Activated T-cell treated with anti-CD3 and anti-CD28 coated beads, Interleukin-2, amount 50 U/mL, for 4 hours (primary cell): ENCODE measurements around the gene ENHO. TPM values are rescaled to one million over a fixed set of nuclear protein-coding genes. Genes with fewer than 3 reads are reported as not detected.

Source experiments
- ATAC-seq, 2 donors: fragments of 200-7000 bp; cut with Tn5 transposase; one replicate each; pipeline ENCODE4 v1.10.0; 2021
- DNase-seq: peaks from one replicate; pipeline ENCODE4 v3.0.0-alpha.2; 2020
- H3K27me3 Mint-ChIP-seq: one replicate; pipeline ENCODE4 v1.8.0; 2021; ENCODE audit warnings: low read depth, mixed read lengths
- H3K36me3 Mint-ChIP-seq: one replicate; pipeline ENCODE4 v1.8.0; 2022; ENCODE audit warnings: mixed read lengths; ENCODE audit not compliant: insufficient read depth
- H3K4me1 Mint-ChIP-seq: one replicate; pipeline ENCODE4 v1.8.0; 2021; ENCODE audit warnings: low read depth, mixed read lengths
- H3K4me3 Mint-ChIP-seq: one replicate; pipeline ENCODE4 v1.8.0; 2021; ENCODE audit warnings: mild to moderate bottlenecking, moderate library complexity, mixed read lengths
- H3K9me3 Mint-ChIP-seq: one replicate; pipeline ENCODE4 v1.8.0; 2021; ENCODE audit warnings: mixed read lengths
- total RNA-seq, 3 donors: library from RNA; stranded (reverse); gene quantifications; one replicate each; pipeline ENCODE4 v1.2.1, GENCODE V29; 2021

Gene ENHO
- total RNA-seq, 3 donors from 2014 or later, result not detected

DNA sequence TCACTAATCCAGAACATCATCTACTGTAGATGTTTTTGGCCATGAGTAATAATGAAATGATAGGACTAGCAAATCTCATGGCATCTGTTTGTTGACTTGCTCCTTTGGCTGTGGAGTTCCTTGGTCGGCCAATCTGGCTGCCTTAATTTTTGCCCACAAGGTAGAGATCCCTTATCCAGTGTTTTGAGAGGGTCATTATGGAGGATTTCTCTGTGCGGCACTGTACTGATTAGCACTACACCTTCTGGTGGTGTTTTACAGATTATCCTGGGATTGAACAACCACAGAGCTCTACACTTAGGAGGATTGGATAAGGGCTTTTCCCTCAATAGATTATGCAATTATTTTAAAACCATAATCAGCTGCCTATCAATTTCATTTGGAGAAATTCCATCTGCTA, 3.2 kb upstream of the ENHO start:
- Mint-ChIP-seq H3K4me3 (no peak overlapping the region), H3K9me3 (no peaks in the 10 kb centered on the region), H3K36me3 (no peaks in the 10 kb centered on the region), H3K4me1 (peaks cover 12% of the 10 kb centered on the region), H3K27me3 (peaks cover 12% of the 10 kb centered on the region)
- DNase-seq, result no peak
- ATAC-seq, result no peak

DNA sequence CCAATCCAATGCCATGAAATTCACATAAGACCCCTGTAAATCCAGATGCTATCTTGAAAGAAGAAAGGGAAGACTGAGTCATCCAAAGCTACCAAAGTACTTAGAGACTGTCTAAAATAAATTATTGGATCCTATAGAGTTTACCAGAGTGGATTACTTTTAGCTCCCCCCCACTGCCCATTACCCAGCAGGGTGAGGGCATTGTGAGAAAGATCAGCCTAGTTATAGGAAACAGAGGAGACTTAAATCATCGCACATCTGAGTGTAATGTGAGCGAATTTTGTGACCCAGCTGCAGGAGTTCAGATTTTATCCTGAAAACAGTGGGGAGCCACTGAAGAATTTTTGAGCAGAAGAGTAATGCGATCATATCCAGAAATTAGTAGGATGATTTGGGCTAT, 1.6 kb upstream of the ENHO start:
- Mint-ChIP-seq H3K4me1 (peaks cover 12% of the 10 kb centered on the region), H3K9me3 (no peaks in the 10 kb centered on the region), H3K36me3 (no peaks in the 10 kb centered on the region), H3K27me3 (peaks cover 2% of the 10 kb centered on the region), H3K4me3 (no peak overlapping the region)
- ATAC-seq (no peak), DNase-seq (no peak)

DNA sequence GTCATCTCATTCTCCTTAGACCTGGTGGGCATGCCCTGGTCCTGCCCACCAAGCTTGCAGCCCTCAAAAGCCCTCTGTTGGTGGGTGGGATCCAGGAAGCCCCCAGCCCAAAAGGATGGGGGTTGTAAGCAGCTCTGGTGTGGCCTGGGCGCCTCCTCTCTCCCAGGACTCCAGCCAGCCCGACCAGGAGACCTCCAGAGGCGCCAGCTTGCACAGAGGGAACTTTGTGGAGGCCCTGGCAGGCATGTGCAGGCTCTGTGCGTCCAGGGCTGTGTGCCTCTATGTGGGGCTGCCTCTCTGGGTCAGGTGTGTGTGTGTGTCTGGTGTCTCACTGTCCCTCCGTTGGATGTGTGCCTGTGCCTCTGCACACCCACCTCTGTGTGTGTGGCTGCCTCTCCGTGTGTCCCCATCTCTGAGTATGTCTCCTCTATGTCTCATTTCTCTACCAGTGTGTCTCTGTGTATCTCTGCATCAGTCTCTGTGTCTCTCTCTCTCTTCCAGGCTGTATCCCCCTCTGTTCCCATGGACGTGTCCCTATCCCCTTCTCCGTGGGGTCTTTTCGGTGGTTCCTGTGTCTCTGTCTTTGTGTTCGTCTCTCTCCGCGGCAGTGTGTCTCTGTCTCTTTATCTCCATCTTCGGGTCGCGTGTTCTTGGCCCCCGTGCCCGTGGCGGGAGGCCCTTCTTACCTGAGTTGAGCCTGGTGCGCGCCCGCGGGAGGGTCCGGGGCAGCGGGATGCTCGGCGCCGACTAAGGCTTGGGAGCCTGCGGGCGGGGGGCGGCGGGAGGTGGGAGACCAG, 501 bp downstream of the ENHO start:
- DNase-seq (no peak), ATAC-seq (no peak)
- Mint-ChIP-seq H3K4me1 (peaks cover 12% of the 10 kb centered on the region), H3K4me3 (peak overlapping the region; percentile 77), H3K9me3 (no peaks in the 10 kb centered on the region), H3K27me3 (peaks cover 2% of the 10 kb centered on the region), H3K36me3 (no peaks in the 10 kb centered on the region)

DNA sequence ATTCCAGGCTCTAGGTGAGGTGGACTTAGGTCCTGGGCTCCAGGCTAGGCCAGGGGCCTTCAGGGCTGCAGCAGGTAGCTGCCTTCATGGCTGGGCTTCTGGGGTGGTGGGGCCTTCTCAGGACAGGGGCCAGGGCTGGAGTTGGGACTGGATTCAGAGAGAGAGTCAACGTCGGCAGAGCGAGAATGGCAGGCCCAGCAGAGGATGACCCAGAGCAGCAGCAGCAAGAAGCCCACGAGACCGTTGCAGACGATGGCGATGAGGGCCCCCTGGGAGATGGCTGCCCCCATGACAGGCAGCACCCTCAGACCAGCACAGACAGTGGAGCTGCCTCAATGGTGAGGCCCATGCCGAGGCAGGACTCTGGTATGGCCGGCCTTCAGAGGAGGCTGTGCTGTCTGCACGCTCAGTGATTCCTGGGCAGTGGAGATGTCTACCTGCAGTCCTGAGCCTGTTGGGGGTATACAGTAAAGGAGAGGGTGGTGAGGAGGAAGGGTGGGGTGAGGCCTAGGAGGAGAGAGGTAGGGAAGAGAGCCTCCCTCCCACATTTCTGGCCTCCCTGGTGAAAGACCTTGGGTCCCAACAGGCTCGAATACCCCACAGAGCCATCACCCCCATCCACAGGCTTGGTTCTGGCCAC, 1.3 kb downstream of the ENHO start:
- H3K9me3 Mint-ChIP-seq, result no peaks in the 10 kb centered on the region
- no peak for ATAC-seq
- H3K4me3 Mint-ChIP-seq, result no peak overlapping the region
- no peaks in the 10 kb centered on the region for H3K36me3 Mint-ChIP-seq
- H3K27me3 Mint-ChIP-seq, result peaks cover 2% of the 10 kb centered on the region
- H3K4me1 Mint-ChIP-seq, result peaks cover 12% of the 10 kb centered on the region
- no peak for DNase-seq

DNA sequence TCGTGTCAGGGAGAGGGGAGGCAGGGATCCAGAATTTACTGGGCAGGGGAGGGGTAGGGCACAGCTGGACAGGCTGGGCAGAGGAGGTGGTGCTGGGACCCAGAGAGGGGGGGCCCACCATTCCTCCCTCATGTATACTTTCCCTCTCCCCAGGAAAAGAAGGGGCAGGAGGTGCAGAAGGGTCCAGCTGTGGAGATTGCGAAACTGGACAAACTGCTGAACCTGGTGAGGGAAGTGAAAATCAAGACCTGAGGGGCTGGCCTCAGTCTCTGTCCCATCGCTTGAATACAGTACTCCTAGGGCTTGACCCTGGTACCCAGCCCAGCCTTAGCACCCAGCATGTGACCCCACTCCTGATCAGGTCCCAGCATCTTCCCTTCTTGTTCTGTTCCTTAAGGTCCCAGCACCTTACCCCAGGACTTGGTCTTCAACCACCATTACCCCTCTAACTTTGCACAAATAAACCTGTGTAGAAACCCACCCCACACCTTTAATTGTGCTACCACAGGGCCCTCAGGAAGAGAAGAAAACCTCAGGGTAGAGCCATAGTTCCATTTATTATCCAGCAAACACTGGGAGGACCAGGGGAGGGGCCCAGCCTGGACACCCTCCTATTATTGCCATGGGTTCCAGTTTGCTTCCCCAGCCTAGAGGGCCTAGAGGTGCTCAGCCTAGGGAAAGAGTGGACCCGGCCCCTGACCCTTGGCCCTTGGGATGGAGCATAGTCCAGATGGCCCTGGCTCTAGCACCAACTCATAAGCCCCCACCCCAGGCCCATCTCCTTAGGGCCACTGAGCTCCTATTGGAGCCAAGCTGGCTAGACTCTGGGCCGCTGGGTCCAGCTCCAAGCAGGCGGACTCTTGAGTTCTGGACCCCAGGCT, 2.0 kb downstream of the ENHO start:
- Mint-ChIP-seq H3K36me3 (no peaks in the 10 kb centered on the region), H3K4me1 (peaks cover 12% of the 10 kb centered on the region), H3K9me3 (no peaks in the 10 kb centered on the region), H3K27me3 (peaks cover 2% of the 10 kb centered on the region), H3K4me3 (no peak overlapping the region)
- no peak for ATAC-seq
- DNase-seq, result no peak

DNA sequence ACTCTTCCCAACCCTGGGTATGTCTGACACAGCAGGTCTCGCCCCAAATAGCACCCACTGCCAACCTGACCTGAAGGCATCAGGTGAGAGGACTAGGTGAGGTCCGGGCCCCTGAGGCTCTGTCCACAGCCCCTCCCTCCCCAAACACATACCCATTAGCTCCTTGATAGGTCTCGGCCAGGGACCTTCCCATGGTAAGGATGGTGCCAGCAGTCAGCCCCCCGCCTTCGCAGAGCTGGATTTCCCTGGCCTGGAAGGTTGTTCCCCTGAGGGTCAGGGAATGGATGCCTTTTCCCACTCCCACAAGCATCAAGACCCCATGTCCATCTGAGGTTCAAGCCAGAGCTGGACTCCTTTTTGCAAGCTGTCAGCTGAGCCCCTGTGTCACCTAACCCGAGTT, 2.7 kb downstream of the ENHO start:
- no peak overlapping the region for H3K4me3 Mint-ChIP-seq
- DNase-seq, result no peak
- ATAC-seq, result no peak
- no peaks in the 10 kb centered on the region for H3K36me3 Mint-ChIP-seq
- H3K27me3 Mint-ChIP-seq, result peaks cover 2% of the 10 kb centered on the region
- H3K9me3 Mint-ChIP-seq, result no peaks in the 10 kb centered on the region
- H3K4me1 Mint-ChIP-seq, result peaks cover 12% of the 10 kb centered on the region

DNA sequence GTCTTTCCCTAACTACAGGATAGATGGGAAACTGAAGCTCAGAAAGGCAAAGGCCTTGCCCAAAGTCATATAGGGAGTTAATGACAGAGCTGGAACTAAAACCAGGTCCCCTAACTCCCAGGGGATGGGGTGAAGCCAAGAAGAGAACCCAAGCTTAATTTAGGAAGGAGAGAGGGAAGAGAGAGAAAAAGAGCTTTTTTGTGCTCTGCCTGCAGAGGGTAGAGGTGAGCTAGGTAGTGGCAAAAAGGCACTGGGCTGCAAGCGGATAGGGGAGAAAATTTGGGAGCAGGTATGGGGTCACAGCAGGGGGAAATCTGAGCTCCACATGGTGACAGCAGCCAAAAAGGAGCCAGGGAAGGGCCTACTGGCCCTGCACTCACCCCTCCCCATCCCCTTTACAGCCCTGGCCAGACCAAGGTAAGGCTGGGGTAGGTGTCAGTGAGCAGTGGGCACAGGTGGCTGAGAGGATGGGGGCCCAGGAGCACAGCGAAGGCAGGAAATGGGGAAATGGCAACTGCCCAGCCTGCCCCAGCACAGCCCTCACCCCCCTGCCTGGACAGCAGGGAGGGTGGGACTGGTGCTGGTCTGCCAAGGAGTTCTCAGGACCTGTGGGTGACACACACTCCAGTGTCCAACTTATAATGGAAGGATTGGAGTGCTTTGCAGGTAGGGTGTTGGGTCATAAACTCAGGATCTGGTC, 3.3 kb downstream of the ENHO start:
- no peaks in the 10 kb centered on the region for H3K9me3 Mint-ChIP-seq
- H3K4me3 Mint-ChIP-seq, result no peak overlapping the region
- ATAC-seq, result no peak

DNA sequence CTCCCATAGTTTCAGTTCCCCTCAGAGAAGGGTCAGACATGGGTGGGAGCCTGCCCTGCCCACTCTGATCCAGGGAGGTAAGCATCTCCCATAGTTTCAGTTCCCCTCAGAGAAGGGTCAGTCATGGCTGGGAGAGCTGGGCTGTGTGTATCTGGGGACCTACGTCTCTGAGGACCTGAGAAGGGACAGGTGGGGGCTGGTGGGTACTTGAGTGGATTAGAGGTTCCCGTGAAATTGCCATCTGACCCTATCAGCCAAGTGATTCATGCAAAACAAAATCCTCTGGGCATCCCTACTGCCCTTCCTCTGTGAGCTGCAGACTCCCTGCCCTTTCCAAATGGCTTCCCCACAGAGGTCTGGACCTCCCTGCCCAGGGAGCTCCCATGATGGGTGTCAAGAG, 3.9 kb downstream of the ENHO start:
- no peaks in the 10 kb centered on the region for H3K36me3 Mint-ChIP-seq
- peaks cover 5% of the 10 kb centered on the region for H3K4me1 Mint-ChIP-seq
- H3K27me3 Mint-ChIP-seq, result peaks cover 2% of the 10 kb centered on the region
- H3K4me3 Mint-ChIP-seq, result no peak overlapping the region
- DNase-seq (no peak), ATAC-seq (no peak)
- no peaks in the 10 kb centered on the region for H3K9me3 Mint-ChIP-seq

More for the DNA sequence above, 3.3 kb downstream of the ENHO start:
- DNase-seq, result no peak
- H3K27me3 Mint-ChIP-seq, result peaks cover 2% of the 10 kb centered on the region
- no peaks in the 10 kb centered on the region for H3K36me3 Mint-ChIP-seq
- peaks cover 9% of the 10 kb centered on the region for H3K4me1 Mint-ChIP-seq

DNA sequence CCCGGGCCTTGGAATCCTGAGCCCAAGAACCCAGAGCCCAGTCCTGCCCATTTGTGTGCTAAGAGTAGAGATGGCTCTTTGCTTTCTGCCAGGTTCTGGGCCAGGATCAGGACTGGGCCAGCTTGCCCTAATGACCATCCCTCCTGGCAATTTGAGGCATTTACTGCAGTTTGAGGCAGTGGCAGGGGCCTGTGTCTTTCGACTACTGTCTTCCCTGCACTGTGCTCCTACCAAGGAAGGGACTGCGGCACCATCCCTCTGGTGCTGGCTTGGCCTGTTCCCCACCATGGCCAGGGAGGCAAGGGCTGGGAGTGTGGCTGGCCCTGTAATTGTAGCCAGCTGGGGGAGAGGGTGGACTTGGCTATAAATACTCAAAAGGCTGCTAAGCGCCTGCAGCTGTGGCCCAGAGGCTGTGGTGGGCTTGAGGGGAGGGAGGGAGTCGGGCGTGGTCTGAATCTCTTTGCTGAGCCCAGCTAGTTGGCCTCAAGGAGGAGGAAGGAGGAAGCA, 4.6 kb downstream of the ENHO start:
- H3K9me3 Mint-ChIP-seq, result no peaks in the 10 kb centered on the region
- no peak overlapping the region for H3K4me3 Mint-ChIP-seq
- no peak for ATAC-seq
- H3K27me3 Mint-ChIP-seq, result peaks cover 2% of the 10 kb centered on the region
- peaks cover 4% of the 10 kb centered on the region for H3K4me1 Mint-ChIP-seq
- no peak for DNase-seq
- H3K36me3 Mint-ChIP-seq, result no peaks in the 10 kb centered on the region

DNA sequence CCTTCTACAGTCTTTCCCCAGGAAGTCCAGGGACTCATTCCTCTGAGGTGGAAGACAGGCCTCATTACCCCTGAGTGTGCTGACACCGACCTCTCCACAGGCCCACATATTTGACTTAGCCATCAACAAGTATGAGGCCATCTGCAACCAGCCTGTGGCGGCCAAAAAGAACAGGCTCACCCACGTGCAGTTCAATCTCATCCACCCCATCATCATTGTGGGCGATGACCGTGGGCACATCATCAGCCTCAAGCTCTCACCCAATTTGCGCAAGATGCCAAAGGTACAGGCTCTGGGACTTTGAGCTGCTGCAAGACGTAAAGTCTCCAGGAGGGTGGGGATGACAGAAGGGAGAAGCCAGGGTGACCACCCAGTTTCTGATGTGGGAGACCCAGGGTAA, 5.6 kb downstream of the ENHO start:
- H3K36me3 Mint-ChIP-seq, result no peaks in the 10 kb centered on the region
- ATAC-seq (no peak), DNase-seq (no peak)
- peaks cover 2% of the 10 kb centered on the region for H3K27me3 Mint-ChIP-seq
- peaks cover under 1% of the 10 kb centered on the region for H3K4me1 Mint-ChIP-seq
- no peaks in the 10 kb centered on the region for H3K9me3 Mint-ChIP-seq
- H3K4me3 Mint-ChIP-seq, result no peak overlapping the region

DNA sequence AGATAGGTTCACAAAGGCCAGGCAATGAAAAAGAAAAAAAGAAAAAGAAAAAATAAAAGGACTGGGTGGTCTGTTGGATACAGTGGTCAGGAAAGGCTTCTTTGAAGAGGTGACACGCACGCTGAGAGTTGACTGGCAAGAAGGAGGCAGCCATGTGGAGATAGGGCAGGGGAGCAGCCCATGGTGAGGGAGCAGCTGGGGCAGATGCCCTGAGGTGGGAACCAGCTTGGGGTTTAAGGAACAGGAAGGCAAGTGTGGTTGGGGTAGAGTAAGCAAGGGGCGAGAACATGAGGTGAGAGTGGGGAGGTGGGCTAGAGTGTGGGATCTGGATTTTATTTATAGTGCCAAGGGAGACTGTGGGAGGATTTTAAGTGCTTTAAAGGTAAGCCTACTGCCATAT, 6.8 kb downstream of the ENHO start:
- Mint-ChIP-seq H3K9me3 (no peaks in the 10 kb centered on the region), H3K4me1 (no peaks in the 10 kb centered on the region), H3K4me3 (no peak overlapping the region), H3K27me3 (peaks cover 2% of the 10 kb centered on the region), H3K36me3 (no peaks in the 10 kb centered on the region)
- DNase-seq, result no peak
- ATAC-seq, result no peak

DNA sequence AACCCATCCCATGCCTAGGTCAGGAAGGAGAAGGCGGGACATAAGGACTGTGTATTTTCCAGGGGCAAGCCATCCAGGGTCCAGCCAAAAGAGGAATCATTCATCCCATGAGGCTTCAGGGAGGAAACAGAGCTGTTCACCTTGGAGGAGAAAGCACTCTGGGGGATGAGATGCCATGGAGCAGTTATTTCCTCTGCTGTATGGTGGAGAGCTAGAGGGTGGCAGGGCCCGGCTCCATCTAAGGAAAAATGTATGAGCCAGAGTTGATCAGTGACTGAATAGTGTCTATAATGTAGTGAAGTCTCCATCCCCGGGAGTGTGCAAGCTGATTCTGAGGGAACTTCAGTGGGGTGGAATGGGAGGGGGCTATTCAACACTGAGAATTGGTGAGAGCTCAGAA, 8.0 kb downstream of the ENHO start:
- no peak overlapping the region for H3K4me3 Mint-ChIP-seq
- no peaks in the 10 kb centered on the region for H3K36me3 Mint-ChIP-seq
- ATAC-seq (no peak), DNase-seq (no peak)
- no peaks in the 10 kb centered on the region for H3K9me3 Mint-ChIP-seq
- no peaks in the 10 kb centered on the region for H3K27me3 Mint-ChIP-seq
- H3K4me1 Mint-ChIP-seq, result no peaks in the 10 kb centered on the region

DNA sequence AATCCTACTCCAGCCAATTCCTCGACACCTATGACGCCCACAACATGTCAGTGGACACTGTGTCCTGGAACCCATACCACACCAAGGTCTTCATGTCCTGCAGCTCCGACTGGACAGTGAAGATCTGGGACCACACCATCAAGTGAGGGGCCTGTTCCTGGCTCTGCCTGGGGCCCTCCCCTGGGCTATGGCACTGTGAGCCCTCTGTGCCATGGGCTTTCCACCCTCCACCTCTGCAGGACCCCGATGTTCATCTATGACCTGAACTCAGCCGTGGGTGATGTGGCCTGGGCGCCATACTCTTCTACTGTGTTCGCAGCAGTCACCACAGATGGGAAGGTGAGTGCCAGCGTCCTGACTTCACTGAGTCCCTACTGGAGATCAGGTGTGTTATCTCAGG, 8.4 kb downstream of the ENHO start:
- ATAC-seq, result no peak
- Mint-ChIP-seq H3K27me3 (no peaks in the 10 kb centered on the region), H3K4me3 (no peak overlapping the region), H3K4me1 (no peaks in the 10 kb centered on the region), H3K36me3 (no peaks in the 10 kb centered on the region), H3K9me3 (no peaks in the 10 kb centered on the region)
- no peak for DNase-seq
